Pulmonary artery endothelial cell (primary cell): ENCODE measurements around the gene RPL3. TPM values are rescaled to one million over a fixed set of nuclear protein-coding genes. Genes with fewer than 3 reads are reported as not detected.
"Not testable (repeated sequence)": the region's sequence is repeated elsewhere in the genome, so short reads cannot be mapped to it uniquely, and the experiment has no call there.

ENCODE experiments used
- DNase-seq: peaks from one replicate; pipeline ENCODE4 v3.0.0-alpha.2; 2011; ENCODE audit warnings: low read depth, low spot score
- total RNA-seq: library from RNA; depleted of rRNA; stranded (reverse); fragments of >200 nt; gene quantifications from 2 replicates; pipeline ENCODE4 v1.2.3, GENCODE V29; 2014

The RPL3 gene
- total RNA-seq, 1 donor from 2014 or later = 4,770 TPM

DNA sequence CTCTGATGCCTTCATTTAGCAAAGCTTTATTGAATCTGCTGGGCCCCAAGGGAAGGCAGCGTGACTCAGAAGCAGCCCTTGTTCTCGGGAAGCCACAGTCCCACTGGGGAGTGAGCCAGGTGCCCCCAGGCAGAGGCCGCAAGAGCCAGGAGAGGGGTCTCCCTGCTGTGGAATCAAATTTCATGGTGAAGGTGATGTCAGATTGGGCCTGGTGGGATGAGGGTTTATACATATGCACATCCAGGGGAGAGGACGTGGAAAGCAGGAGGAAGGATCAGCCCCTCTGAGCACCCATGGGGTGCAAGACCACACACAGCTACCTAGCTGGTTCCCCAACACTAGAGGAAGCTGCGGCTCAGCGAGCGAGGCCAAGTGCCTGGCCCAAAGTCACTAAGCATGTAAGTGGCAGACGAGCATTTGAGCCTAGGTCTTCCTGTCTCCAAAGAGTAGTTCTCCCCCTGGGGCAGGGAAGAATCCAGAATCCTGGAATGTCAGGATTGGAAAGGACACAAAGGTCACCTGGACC is 32.3 kb upstream of the RPL3 start:
- DNase-seq = no peak

DNA sequence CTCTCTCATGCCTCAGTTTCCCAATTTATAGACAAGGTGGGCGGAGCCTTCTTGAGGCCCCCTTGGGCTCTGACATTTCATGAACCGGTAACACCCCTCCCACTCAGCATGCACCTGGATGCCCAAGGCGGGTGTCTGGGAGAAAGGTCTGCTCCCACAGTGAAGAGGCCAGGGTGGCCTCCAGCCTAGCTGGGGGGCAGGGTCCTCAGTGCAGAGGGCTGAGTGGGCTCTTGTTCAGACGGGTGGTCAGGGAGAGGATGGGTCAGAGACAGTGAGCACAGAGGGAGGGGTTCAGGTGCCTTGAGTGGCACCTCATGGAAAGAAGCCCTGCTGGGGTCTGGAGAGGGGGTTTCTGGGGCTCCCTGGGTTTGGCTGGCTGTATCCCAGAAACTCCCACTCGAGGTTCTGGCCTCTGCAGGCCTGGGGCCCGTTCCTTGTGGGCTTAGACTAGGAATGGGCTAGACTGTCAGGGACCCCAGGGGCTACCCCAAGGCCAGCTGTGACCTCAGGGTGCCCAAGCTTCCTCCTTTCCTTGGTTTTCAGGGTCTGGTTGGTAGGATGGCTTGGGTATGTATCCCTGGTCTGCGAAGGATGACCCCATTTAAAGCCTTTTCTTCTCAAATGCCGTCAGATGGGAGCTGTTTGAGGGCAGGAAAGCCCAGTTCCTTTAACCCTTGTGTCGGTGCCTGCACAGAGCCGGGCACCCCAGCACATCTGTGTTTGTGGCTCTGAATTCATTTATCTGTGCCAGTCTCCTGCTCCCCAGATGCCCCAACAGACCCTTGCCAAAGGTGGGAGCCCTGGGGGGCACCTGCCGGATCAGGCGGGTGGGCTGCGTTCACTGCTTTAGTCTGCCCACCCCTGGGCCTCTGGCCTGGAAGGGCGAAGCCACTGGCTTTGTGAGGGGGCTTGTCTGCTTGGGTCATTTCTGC is 31.6 kb upstream of the RPL3 start:
- no peak for DNase-seq

DNA sequence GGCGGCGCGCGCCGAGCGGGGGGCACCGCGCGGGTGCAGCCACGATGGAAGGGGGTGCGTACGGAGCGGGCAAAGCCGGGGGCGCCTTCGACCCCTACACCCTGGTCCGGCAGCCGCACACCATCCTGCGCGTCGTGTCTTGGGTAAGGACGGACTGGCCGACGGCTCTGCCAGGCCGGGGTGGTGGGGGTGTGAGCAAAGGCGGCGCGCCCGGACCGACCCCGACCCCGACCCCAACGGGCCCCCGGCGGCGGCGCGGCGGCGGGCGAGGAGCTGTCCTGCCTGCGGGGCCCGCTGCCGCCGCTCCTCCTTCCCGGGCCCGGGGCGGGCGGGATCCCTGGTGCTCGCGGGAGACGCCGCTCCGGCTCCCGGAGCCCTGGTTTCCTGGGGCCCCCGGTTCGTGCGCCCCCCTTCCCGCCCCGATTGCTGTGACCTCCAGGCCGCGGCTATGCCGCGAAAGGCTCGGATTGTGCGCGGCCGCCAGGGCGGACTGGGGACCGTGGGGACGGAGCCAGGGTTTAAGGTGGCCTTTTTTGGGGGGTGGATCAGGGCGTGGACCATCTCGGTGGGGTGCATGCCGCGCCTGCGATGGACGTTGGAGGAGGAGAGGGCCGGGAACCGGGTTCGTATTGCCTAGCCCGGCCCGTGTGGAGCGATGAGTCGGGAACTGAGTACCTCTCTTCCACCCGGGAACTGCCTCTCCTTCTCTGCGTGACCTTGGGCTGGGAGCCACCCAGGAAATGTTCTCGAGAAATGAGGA is 30.7 kb upstream of the RPL3 start, which contains the start of gene SYNGR1:
SYNGR1 (plus strand) TSS at position 25 of the 760 bp plus-strand sequence; CDS start at position 45, 20 bp downstream.
- no peak for DNase-seq

DNA sequence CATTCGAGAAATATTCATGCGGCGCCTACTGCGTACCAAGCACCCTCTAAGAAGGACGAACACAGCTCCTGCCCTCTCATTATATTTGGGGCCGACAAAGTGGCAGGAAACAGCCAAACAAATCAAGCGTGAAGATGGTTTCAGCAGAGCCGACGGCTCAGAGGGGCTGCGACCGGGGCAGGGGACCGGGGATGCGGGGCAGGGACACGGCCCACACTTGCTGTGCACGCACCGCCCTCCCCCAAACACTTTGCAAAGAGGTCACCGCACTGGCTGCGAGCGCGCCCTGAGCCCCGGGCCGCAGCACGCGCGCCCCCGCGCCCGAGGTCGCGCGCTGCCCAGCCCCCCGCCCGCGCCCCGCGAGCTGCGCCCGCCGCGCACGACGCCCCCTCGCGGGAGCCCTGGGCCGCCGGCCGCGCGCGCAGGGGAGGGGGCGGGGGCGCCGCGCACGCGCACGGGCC is 30.1 kb upstream of the RPL3 start:
- DNase-seq = no peak

- no peak for DNase-seq
These were observed 29.6 kb upstream of the RPL3 start for GRCh38 chr22:39348909-39349505.

- DNase-seq = no peak
These were observed 25.8 kb upstream of the RPL3 start for GRCh38 chr22:39345231-39345630.

DNA sequence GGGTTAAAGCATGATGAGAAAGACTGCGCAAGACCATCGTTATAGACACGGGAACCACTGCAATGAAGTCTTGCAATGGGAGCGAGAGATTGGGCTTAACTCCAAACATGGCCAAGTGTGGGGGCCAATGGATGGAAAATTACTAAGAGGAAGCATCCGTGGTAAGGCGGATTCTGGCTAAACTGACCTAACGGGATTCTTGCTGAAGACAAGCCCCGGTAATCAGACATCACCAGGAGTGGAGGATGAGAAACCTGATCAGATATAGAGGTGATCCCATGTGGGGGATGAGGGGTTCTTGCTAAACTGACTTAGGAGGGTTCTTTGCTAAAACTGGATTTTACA is 24.6 kb upstream of the RPL3 start:
- DNase-seq = no peak

DNA sequence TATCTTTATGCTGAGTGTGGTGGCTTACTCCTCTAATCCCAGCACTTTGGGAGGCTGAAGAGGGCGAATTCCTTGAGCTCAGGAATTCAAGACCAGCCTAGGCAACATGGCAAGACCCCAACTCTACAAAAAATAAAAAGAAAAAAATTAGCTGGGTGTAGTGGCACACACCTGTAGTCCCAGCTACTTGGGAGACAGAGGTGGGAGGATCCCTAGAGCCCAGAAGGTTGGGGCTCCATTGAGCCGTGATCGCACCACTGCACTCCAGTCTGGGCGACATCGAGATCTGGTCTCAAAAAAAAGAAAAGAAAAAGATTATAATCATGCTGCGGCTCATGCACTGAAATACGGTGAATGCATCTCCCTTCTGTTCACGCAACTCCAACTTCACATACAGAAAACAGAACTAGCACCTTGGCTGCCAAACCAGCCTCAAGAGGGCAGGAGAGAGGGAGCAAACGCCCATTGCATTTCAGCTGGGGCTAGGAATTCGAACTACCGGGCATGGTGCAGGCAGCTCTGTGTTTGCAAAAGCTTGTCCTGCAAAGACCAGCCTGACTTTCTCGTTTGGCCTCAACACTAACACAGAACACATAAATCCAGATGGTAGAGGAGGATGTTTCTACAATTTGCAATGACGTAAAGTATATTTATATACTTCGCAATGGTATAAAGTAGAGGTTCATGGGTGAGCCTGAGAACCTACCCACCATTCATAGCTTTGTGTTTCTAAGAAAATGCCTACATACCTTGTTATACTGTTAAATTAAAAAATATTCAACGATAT is 24.0 kb upstream of the RPL3 start:
- DNase-seq = no peak

DNA sequence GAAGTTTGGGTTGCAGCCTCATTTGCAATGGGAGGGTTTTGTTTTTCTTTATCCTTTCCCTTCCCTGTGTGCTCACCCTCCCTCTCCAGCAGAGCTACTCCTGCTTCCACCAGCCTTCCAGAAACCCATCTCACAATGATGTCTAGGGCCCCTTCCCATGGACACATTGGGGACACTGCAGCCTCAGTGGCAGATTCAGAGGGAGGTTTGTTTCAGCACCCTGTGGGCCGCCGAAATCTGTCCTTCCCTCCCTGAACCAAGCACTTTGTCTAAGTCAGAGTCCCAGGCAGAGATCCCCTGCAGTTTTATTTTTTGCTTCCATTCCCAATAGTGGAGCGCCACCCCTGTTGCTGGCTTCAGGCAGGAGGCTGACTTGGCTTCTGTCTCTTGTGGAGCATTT is 21.8 kb upstream of the RPL3 start:
- no peak for DNase-seq

DNA sequence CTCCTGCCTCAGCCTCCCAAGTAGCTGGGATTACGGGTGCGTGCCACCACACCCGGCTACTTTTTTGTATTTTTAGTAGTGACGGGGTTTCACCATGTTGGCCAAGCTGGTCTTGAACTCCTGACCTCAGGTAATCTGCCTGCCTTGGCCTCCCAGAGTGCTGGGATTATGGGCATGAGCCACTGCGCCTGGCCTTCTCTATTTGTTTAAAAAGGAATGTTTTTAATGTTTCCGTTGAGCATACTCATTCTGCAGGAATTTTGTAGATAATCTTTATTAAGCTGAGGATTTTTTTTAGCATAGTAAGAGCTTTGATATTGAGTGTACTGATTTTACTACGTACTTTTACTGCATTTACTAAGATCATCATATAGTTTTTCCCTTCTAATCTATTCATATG is 20.4 kb upstream of the RPL3 start:
- not testable (repeated sequence) for DNase-seq

DNA sequence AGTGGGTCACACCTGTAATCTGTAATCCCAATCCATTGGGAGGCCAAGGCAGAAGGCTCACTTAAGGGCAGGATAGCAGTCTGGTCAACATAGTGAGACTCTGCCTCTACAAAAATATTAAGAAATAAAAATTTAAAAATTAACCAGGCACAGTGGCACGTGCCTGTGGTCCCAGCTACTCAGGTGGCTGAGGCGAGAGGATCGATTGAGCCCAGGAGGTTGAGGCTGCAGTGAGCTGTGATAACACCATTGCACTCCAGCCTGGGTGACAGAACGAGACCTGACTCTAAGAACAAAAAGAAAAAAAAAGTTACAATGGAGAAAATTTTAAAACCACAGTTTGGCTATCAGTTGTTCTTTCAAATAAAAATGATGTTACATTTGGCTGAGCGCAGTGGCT is 17.0 kb upstream of the RPL3 start:
- DNase-seq = no peak

DNA sequence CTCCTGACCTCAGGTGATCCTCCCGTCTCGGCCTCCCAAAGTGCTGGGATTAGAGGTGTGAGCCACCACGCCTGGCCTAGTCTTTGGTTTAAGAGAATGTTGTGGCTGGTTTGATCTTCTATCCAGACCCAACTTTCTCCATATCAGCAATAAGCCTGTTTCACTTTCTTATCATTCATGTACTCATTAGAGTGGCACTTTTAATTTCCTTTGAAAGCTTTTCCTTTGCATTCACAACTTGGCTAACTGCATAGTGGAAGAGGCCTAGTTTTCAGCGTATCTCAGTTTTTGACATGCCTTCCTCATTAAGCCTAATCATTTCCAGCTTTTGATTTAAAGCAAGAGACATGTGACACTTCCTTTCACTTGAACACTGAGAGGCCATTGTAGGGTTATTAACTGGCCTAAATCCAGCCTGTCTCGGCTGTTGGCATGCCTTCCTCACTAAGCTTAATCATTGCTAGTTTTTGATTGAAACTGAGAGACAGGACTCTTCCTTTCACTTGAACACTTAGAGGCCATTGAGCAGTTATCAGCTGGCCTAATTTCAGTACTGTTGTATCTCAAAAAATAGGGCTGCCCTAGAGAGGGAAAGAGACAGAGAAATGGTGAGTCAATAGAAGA is 13.1 kb upstream of the RPL3 start:
- DNase-seq = no peak

GRCh38 chr22:39330553-39330952 is 11.1 kb upstream of the RPL3 start:
- DNase-seq = not testable (repeated sequence)

DNA sequence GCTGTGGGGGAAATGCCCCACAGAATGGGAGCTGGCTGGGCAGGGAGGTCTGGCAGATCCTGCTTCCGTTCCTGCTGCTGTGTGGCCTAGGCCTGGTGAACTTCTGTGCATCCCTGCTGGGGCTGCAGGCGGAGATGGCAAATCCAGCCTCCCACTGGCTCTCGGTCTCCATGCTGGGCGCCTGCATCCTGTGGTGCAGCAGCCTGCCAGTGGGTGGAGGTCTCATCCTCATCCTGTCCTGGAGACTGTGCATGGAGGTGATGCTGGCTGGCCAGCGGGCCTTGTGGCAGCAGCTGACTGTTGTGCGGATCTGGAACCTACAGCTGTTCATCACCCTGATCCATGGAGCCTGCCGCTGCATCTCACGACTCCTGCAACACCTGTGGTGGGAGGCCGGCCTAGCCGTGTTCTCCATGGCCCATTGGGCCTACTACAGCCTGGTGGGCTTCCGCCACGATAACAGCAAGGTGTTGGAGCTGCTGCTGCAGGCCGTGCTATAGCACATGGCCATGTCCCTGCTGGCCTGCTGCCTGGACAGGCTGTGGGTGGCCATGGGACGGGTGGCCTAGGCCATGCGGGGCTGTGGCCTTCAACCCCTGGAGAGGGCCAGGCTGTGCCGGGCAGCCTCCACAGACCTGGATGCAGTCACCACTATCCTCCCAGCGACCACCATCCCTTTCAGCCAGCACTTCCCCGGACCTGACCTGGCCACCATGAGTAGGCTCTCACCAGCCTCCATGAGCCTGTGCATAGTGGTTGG is 8.8 kb upstream of the RPL3 start:
- DNase-seq = no peak

DNA sequence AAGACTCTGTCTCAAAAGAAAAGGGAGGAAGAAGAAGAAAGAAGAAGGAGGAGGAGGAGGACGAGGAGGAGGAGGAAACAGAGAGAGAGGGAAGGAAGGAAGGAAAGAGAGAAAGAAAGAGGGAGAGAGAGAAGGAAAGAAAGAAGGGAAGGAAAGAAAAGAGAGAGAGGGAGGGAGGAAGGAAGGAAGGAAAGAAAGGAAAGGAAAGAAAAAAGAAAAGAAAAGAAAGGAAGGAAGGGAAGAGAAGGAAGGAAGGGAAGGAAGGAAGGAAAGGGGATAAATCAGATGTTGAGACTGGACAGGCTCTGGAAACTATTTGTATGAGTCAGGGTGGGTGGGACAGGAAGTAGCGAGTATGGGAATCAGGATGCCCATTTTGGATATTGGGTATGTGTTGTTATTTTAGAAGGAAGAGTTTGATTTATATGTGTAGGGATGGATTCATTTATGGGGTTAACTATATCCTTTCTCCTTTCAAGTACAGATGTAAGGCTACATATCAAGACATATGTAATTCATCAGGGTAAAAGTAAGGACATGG is 6.0 kb upstream of the RPL3 start:
- no peak for DNase-seq

DNA sequence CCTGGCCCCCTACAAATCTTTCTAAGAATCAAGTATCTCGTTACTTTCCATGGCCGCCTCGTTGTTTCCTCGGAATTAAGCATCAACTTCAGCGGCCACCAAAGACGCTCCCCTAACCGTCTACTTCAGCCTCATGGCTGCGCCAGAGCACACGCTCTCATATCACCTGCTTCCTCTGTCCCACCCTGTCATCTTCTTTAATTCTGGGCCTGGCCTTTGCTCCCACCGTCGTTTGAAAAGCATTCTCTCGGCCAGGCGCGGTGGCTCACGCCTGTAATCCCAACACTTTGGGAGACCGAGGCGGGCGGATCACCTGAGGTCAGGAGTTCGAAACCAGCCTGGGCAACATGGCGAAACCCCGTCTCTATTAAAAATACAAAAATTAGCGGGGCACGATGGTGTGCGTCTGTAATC is 1.2 kb upstream of the RPL3 start:
- not testable (repeated sequence) for DNase-seq

- no peak for DNase-seq
These were observed 728 bp downstream of the RPL3 start for GRCh38 chr22:39318507-39319283.

DNA sequence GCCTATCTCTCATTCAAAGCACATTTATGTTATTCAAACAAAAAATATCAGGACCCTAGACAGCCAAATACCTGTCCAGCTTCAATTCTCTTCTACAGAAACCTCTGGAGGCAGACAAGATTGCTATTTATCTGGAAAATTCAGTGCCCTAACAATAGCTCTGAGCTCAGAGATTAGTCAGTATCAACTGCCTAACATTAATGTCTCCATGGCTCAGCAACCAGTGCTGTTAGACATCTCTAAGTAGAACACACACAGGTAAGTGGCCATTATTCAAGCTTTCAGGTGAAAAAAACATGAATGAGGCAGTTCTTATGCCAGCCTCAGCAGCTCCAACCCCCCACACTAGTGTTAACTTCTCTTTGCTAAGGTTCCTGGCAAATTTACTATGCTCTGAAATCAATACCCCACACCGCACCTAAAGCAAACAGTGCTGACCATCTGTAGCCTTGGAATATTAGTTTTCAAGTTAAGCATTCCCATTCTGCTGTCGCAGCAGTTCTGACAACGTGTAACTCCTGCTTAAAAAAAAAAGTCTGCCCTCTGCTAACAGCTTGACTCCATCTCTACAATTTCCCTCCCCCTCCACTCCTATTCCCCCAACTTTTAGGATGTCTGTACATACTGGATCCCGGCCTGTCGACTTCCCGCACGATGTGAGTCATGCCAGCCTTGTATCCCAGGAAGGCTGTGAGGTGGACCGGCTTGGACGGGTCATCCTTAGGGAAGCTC is 1.5 kb downstream of the RPL3 start:
- no peak for DNase-seq
